Bronchial epithelial cell (primary cell): ENCODE data around the gene TRAIP. TPM values are rescaled to one million over a fixed set of nuclear protein-coding genes. Genes with fewer than 3 reads are reported as not detected.

Experiments
- DNase-seq: peaks from one replicate; pipeline ENCODE4 v3.0.0-alpha.2; 2010; ENCODE audit warnings: low read depth
- FAIRE-seq: peaks from 2 replicates; lab custom pipeline; 2011; peaks lifted over from hg19 to GRCh38; lab: Jason Lieb, UNC
- H3K27me3 ChIP-seq: 2 replicates; pipeline ENCODE4 v1.5.1; 2011; ENCODE audit warnings: low read length; ENCODE audit not compliant: control insufficient read depth, insufficient read depth
- H3K36me3 ChIP-seq: 2 replicates; pipeline ENCODE4 v1.5.1; 2011; ENCODE audit warnings: low read length; ENCODE audit not compliant: control insufficient read depth, insufficient read depth
- H3K4me3 ChIP-seq: 2 replicates; pipeline ENCODE4 v1.5.1; 2011; ENCODE audit warnings: mild to moderate bottlenecking, low read depth, low read length, control low read depth
- total RNA-seq: library from RNA; depleted of rRNA; stranded (reverse); fragments of >200 nt; gene quantifications from 2 replicates; pipeline ENCODE4 v1.2.1, GENCODE V29; 2014
- TF ChIP-seq, protein P1 (sequence below): IDR thresholded peaks from 2 replicates; pipeline ENCODE4 v1.5.1; 2011; ENCODE audit warnings: mild to moderate bottlenecking, moderate library complexity, low read length, control low read depth, inconsistent platforms; ENCODE audit not compliant: insufficient read depth, severe bottlenecking

Gene TRAIP
- total RNA-seq, 1 donor from 2014 or later: 0.79 TPM

DNA sequence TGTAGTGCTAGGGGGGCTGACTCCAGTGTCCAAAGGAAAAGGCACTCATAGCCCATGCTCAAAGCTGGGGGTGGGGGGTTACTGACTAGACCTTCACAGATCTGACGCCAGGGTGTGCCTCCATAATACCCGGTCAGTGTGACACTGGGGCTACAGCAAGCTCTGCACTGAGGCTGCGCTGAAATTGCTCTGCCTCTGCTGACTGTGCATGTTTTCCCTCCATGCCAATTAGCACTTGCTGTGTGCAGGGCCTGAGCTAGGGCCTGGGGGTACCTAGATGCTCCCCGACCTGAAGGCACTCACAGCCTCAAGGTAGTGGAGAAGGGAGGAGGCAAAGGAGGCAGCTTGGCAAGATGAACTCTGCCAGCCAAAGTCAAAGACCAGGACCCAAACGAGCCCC, 8.1 kb upstream of the TRAIP start:
- peaks cover 15% of the 10 kb centered on the region for H3K27me3 ChIP-seq
- FAIRE-seq: no peak

DNA sequence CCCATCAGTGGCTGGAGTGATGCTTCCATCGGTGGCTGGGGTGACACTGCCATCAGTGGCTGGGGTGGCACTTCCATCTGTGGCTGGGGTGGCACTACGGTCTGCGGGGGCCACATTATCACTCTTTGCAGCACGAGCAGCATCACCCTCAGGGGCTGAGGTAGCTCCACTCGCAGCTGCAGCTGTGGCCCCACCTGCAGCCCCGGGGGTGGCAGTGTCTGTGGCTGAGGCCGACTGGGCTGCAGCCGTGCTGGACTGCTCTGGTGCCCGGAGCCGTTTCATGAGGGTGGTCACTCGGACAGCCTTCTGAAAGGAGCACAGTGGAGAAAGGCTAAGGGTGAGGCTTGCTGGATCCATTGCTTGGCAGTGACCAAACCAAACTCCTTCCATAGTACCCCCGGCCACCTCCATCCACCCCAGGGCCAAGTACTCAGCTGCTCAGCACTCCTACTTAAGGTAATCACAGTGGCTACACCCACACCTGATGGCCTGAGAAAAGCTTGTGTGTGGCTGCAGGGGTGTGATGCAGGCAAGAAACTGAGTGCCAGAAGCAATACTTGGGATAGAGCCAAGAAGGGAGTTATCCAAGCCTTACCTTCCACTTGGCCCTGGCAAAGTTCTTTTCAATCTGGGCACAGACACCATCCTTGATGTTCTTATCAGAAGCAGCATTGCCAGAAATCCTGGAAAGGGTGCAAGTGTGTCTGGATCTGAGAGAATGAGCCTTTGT, 3.4 kb upstream of the TRAIP start:
- H3K27me3 ChIP-seq: peaks cover 2% of the 10 kb centered on the region
- no peak for DNase-seq
- TF ChIP-seq, protein P1, sequence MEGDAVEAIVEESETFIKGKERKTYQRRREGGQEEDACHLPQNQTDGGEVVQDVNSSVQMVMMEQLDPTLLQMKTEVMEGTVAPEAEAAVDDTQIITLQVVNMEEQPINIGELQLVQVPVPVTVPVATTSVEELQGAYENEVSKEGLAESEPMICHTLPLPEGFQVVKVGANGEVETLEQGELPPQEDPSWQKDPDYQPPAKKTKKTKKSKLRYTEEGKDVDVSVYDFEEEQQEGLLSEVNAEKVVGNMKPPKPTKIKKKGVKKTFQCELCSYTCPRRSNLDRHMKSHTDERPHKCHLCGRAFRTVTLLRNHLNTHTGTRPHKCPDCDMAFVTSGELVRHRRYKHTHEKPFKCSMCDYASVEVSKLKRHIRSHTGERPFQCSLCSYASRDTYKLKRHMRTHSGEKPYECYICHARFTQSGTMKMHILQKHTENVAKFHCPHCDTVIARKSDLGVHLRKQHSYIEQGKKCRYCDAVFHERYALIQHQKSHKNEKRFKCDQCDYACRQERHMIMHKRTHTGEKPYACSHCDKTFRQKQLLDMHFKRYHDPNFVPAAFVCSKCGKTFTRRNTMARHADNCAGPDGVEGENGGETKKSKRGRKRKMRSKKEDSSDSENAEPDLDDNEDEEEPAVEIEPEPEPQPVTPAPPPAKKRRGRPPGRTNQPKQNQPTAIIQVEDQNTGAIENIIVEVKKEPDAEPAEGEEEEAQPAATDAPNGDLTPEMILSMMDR: no peak
- no peak overlapping the region for H3K4me3 ChIP-seq
- no peak for FAIRE-seq
- no peaks in the 10 kb centered on the region for H3K36me3 ChIP-seq

More for the DNA sequence above, 8.1 kb upstream of the TRAIP start:
- no peak overlapping the region for H3K4me3 ChIP-seq
- no peak for DNase-seq
- TF ChIP-seq, protein P1: no peak
- no peaks in the 10 kb centered on the region for H3K36me3 ChIP-seq

DNA sequence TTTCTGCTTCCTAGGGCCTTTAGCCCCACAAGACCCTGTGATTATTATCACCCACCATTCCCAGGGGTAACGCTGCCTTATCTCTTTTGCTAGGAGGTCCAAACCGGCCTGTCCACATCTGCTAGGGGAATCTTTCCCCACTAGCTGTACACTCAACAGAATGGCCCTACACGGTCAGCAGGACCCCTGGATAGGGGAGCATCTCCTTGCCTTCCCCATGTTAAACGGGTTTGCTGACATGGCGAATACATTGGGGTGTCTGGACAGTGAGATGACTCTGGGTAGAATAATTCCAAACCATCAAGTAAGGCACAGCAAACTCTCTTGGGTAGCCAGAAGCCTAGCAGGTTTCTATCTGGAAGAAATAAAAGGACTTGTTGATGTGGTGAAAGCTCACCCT, 702 bp downstream of the TRAIP start:
- TF ChIP-seq, protein P1: no peak
- FAIRE-seq: no peak
- peak overlapping the region; percentile 61 for H3K4me3 ChIP-seq

DNA sequence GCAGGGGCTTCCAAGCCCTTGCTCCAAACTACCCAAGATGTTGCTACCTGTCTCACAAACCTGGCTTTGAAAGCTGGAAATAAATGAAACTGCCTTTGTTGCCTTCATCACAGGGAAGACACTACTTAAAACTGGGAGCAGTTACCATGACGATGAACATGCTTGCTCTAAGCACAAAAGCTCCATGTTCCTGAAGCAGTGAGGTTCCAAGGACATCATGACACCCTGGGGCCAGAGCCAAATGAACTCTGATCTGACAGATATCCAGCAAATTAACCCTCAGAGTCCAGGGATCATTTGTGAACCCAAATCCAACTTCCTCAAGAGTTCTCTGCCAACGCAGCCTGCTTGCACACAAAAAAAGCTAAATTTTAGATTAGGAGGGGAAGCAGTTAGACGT, 10.7 kb downstream of the TRAIP start:
- peak; percentile 66 for FAIRE-seq
- TF ChIP-seq, protein P1: no peak
- no peaks in the 10 kb centered on the region for H3K36me3 ChIP-seq

More for the DNA sequence above, 702 bp downstream of the TRAIP start:
- H3K36me3 ChIP-seq: no peaks in the 10 kb centered on the region
- no peaks in the 10 kb centered on the region for H3K27me3 ChIP-seq
- DNase-seq: no peak

DNA sequence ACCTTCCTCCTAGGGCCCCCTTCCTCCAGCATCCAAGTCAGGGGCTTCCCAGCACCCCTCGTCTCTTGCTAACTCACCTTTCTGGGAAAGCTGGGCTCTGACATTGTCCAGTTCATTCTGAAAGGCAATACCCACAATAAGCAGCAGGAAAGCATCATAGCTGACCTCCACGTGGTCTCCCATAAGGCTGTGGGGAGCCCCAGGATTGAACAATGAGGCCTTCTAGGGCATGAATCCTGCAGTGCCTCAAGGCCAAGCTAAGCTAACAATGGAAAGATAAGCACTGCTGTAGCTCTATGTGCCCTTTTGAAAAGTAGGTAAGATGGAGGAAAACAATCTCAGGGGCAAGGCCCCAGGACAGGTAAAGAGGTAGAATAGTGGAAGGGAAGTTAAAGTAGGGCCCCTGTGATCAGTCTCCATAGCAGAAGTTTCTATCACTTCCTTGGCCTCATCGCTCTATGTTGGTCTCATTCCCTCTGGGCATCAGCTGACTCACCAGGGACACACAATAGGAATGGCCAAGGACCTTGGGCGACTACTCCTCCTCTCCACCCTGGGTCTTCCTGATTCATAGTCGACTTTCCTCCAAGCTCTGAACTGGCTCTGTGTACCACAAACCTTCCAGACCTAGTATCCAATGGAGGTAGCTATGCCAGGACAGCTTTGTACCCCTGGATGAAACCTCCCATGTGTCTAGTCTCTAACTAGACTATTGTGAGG, 11.7 kb downstream of the TRAIP start:
- FAIRE-seq (peak; percentile 66), DNase-seq (no peak)
- TF ChIP-seq, protein P1: no peak
- H3K4me3 ChIP-seq: no peak overlapping the region
- no peaks in the 10 kb centered on the region for H3K27me3 ChIP-seq
- no peaks in the 10 kb centered on the region for H3K36me3 ChIP-seq

More for the DNA sequence above, 10.7 kb downstream of the TRAIP start:
- no peak for DNase-seq
- Histone ChIP-seq H3K4me3 (no peak overlapping the region), H3K27me3 (no peaks in the 10 kb centered on the region)
